Pancreas (tissue), 10 donors: Measurements from ENCODE around the gene HRH2. TPM values are rescaled to one million over a fixed set of nuclear protein-coding genes. Genes with fewer than 3 reads are reported as not detected.

Source experiments
- ATAC-seq, 4 donors: fragments of 200-7000 bp; cut with Tn5 transposase; one replicate each; pipeline versions ENCODE4 v1.8.0 to v1.9.1; 2020; ENCODE audit warnings: mild to moderate bottlenecking in 4 of 4, moderate library complexity in 4 of 4
- DNase-seq, 6 donors: peaks; one replicate each; pipeline ENCODE4 v3.0.0-alpha.2; 2020
- FAIRE-seq: peaks from 2 replicates; lab custom pipeline; 2012; peaks lifted over from hg19 to GRCh38; lab: Jason Lieb, UNC
- H3K27ac ChIP-seq, 4 donors: fragments of 200-600 bp; sonication (generic); 1 replicate in 3 of 4; 2 replicates in 1 of 4; pipeline versions ENCODE4 v1.5.0 to v1.8.0; 2020
- H3K27me3 ChIP-seq, 4 donors: fragments of 200-600 bp; one replicate each; pipeline ENCODE4 v1.8.0; 2021
- H3K36me3 ChIP-seq, 3 donors: fragments of 200-600 bp; sonication (generic) in 1 of 3; one replicate each; pipeline versions ENCODE4 v1.5.0 to v1.8.0; 2020 to 2021
- H3K4me1 ChIP-seq, 3 donors: fragments of 200-600 bp; one replicate each; pipeline ENCODE4 v1.8.0; 2021
- H3K4me3 ChIP-seq, 4 donors: fragments of 200-600 bp; sonication (generic) in 2 of 4; one replicate each; pipeline versions ENCODE4 v1.5.0 to v1.8.0; 2020 to 2021
- H3K9me3 ChIP-seq, 4 donors: fragments of 200-600 bp; one replicate each; pipeline ENCODE4 v1.8.0; 2021
- CTCF ChIP-seq, 4 donors: fragments of 200-600 bp; sonication (generic) in 3 of 4; IDR thresholded peaks; one replicate each; pipeline versions ENCODE4 v1.5.0 to v1.8.0; 2021; ENCODE audit warnings: antibody characterized with exemption in 4 of 4
- WGBS, 2 donors: extraction: QIAGEN DNeasy Blood & Tissue Kit; methylation state at CpG; one replicate each; pipeline ENCODE4 v1.1.7; 2013; 5-methylcytosine and 5-hydroxymethylcytosine counted together
- intact Hi-C, 3 donors: fragments of 100-400 bp; cut with DNase I; formaldehyde crosslinking; loops; one replicate each; pipeline versions ENCODE4 v1.11.1 to v1.14.2; 2022
- polyA plus RNA-seq, 2 donors: library from polyadenylated mRNA; stranded (reverse); fragments of 200-250 nt; gene quantifications; one replicate each; pipeline ENCODE4 v1.2.3, GENCODE V29; 2013
- total RNA-seq, 6 donors: library from RNA; stranded (reverse); fragmentation: NEBNext Ultra II Directional in 4 of 6; extraction: Animal tissue kit (Norgen Biotek cat#: 25700) in 4 of 6; gene quantifications; one replicate each; pipeline versions ENCODE4 v1.2.1 to v1.2.4, GENCODE V29; 2021 to 2023
- donor health status: healthy with polysubstance abuse.
- donor health status: DM: no; HTN: no; CAD: no; lungs with moderate emphysema.
- donor health status: DM: no; HTN: no; CAD: no.
- donor health status: control.
- donor health status: control.
- donor health status: Bipolar disorder and iron deficiency.
- donor health status: DM: yes; HTN: yes; CAD: no.
- donor health status: DM: no; HTN: no; CAD: no.
- donor health status: DM: no; HTN: no; CAD: no.
- donor health status: DM: yes; HTN: yes; CAD: no.

HRH2 gene
- total and polyA plus RNA-seq, 8 donors = 0.05 to 1.4 (median 0.50) TPM

GRCh38 chr5:175679411-175679810, 21.5 kb downstream of the HRH2 start:
- no peak overlapping the region for H3K27ac ChIP-seq
- no peak overlapping the region for H3K4me3 ChIP-seq
- 43 to 56% methylated on average over 3 of the region's 3 CpGs for WGBS, 2 donors
- H3K9me3 ChIP-seq = no peaks in the 10 kb centered on the region
- H3K27me3 ChIP-seq = no peaks in the 10 kb centered on the region
- DNase-seq (no peak), ATAC-seq (no peak), FAIRE-seq (no peak)
- no peaks in the 10 kb centered on the region for H3K36me3 ChIP-seq
- peaks cover 0 to 5% (median 0%) of the 10 kb centered on the region in 3 donors for H3K4me1 ChIP-seq
- TF ChIP-seq CTCF (IDR thresholded peaks at IDR 0.05) = no peak
- intact Hi-C loops = no loop called here

- TF ChIP-seq CTCF (IDR thresholded peaks at IDR 0.05) = no peak
- H3K36me3 ChIP-seq = no peaks in the 10 kb centered on the region
- H3K4me1 ChIP-seq = peaks cover 0 to 5% (median 0%) of the 10 kb centered on the region in 3 donors
- no peaks in the 10 kb centered on the region for H3K27me3 ChIP-seq
- intact Hi-C loops = no loop called here
- no peak for FAIRE-seq
- no peak for DNase-seq
- no peak overlapping the region for H3K27ac ChIP-seq
- no peak overlapping the region for H3K4me3 ChIP-seq
- no peaks in the 10 kb centered on the region for H3K9me3 ChIP-seq
- no peak for ATAC-seq
- WGBS, 2 donors = 50 to 56% methylated on average over 8 of the region's 8 CpGs
Measured at GRCh38 chr5:175680020-175680419, 22.1 kb downstream of the HRH2 start.

- Histone ChIP-seq H3K4me1 (peaks cover 0 to 5% (median 0%) of the 10 kb centered on the region in 3 donors), H3K36me3 (no peaks in the 10 kb centered on the region), H3K4me3 (no peak overlapping the region), H3K27ac (no peak overlapping the region), H3K27me3 (no peaks in the 10 kb centered on the region), H3K9me3 (no peaks in the 10 kb centered on the region)
- ATAC-seq (no peak), DNase-seq (peak in 1 of 6 donors; percentile 8), FAIRE-seq (no peak)
- no peak for TF ChIP-seq CTCF (IDR thresholded peaks at IDR 0.05)
- 78 to 90% methylated on average over 7 of the region's 7 CpGs for WGBS, 2 donors
- intact Hi-C loops = no loop called here
Measured at GRCh38 chr5:175680463-175680862, 22.6 kb downstream of the HRH2 start.

GRCh38 chr5:175681045-175681967, 23.4 kb downstream of the HRH2 start:
- no peaks in the 10 kb centered on the region for H3K36me3 ChIP-seq
- H3K27ac ChIP-seq = no peak overlapping the region
- intact Hi-C loops = no loop called here
- peak in 1 of 6 donors; percentile 26 for DNase-seq
- WGBS, 2 donors = 47 to 55% methylated on average over 21 of the region's 21 CpGs
- H3K27me3 ChIP-seq = no peaks in the 10 kb centered on the region
- FAIRE-seq = no peak
- no peak for TF ChIP-seq CTCF (IDR thresholded peaks at IDR 0.05)
- no peaks in the 10 kb centered on the region for H3K9me3 ChIP-seq
- peaks cover 0 to 5% (median 2%) of the 10 kb centered on the region in 3 donors for H3K4me1 ChIP-seq
- H3K4me3 ChIP-seq = no peak overlapping the region
- ATAC-seq = peak in 1 of 4 donors; percentile 37

- Histone ChIP-seq H3K27me3 (no peaks in the 10 kb centered on the region), H3K4me1 (peaks cover 5 to 9% (median 6%) of the 10 kb centered on the region in 3 donors), H3K4me3 (no peak overlapping the region), H3K9me3 (no peaks in the 10 kb centered on the region), H3K36me3 (no peaks in the 10 kb centered on the region), H3K27ac (no peak overlapping the region)
- TF ChIP-seq CTCF (IDR thresholded peaks at IDR 0.05) = no peak
- 75 to 82% methylated on average over 12 of the region's 12 CpGs for WGBS, 2 donors
- DNase-seq = peak in 1 of 6 donors; percentile 49
- no peak for FAIRE-seq
- intact Hi-C loops = no loop called here
- ATAC-seq = no peak
Measured at GRCh38 chr5:175681968-175682340, 24.1 kb downstream of the HRH2 start.
